Calu3 (cell line): Measurements from ENCODE around the gene PATL2. TPM values are rescaled to one million over a fixed set of nuclear protein-coding genes. Genes with fewer than 3 reads are reported as not detected.
"Not testable (repeated sequence)": the region's sequence is repeated elsewhere in the genome, so short reads cannot be mapped to it uniquely, and the experiment has no call there.

Source experiments
- BruUV-seq: library from RNA; stranded (reverse); fragments of 400-500 nt; replicated peaks from 2 replicates; lab custom pipeline; 2021; lab: Mats Ljungman, UMichigan
- CTCF ChIA-PET: fragments of 300-600 bp; sonication (Branson Sonifier 250); formaldehyde crosslinking; loops from one replicate; lab custom pipeline; 2022; ENCODE audit warnings: antibody characterized with exemption; lab: Charles Lee
- DNase-seq: peaks from one replicate; pipeline ENCODE4 v3.0.0; 2022
- H3K27ac Mint-ChIP-seq: one replicate; pipeline ENCODE4 v1.8.0; 2022; ENCODE audit warnings: mixed read lengths; ENCODE audit not compliant: unreplicated experiment
- H3K27me3 Mint-ChIP-seq: one replicate; pipeline ENCODE4 v1.8.0; 2022; ENCODE audit warnings: mixed read lengths; ENCODE audit not compliant: unreplicated experiment
- H3K36me3 Mint-ChIP-seq: one replicate; pipeline ENCODE4 v1.8.0; 2022; ENCODE audit warnings: mild to moderate bottlenecking, moderate library complexity, mixed read lengths; ENCODE audit not compliant: insufficient read depth, unreplicated experiment
- H3K4me1 Mint-ChIP-seq: one replicate; pipeline ENCODE4 v1.8.0; 2022; ENCODE audit warnings: mild to moderate bottlenecking, low read depth, mixed read lengths; ENCODE audit not compliant: unreplicated experiment
- H3K4me3 Mint-ChIP-seq: one replicate; pipeline ENCODE4 v1.8.0; 2022; ENCODE audit warnings: mild to moderate bottlenecking, low read depth, moderate library complexity, mixed read lengths; ENCODE audit not compliant: unreplicated experiment
- H3K9me3 Mint-ChIP-seq: one replicate; pipeline ENCODE4 v1.8.0; 2022; ENCODE audit warnings: low read depth, mixed read lengths; ENCODE audit not compliant: unreplicated experiment
- intact Hi-C: fragments of 100-400 bp; cut with micrococcal nuclease; formaldehyde crosslinking; loops from one replicate; pipeline ENCODE4 v1.10.0; 2022; ENCODE audit not compliant: unreplicated experiment
- total RNA-seq: library from RNA; stranded (reverse); gene quantifications from 2 replicates; pipeline ENCODE4 v1.2.3, GENCODE V29; 2022
- TF ChIP-seq, protein P1 (sequence below): fragments of 200-600 bp; IDR thresholded peaks from one replicate; pipeline ENCODE4 v1.8.0; 2022; ENCODE audit warnings: antibody characterized with exemption; ENCODE audit not compliant: unreplicated experiment

Gene PATL2
- total RNA-seq, 1 experiment from 2014 or later: 1.7 TPM

DNA sequence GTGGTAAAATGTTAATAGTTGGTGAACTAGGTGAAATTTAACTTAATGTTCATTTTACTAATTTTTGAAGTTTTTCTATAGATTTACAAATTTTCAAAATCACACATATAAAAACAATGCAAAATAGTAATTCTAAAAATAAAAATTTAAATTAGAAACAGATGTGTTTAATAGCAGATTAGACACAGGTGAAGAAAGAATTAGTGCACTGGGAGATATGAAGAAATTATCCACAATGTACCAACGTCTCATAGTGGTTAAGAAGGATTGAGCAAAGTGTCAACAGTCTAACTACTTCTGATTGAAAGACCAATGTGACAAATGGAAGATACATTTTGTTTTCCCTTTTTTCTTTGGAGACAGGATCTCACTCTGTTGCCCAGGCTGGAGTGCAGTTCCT is 74.1 kb downstream of the PATL2 start:
- H3K9me3 Mint-ChIP-seq: no peaks in the 10 kb centered on the region
- no peak overlapping the region for H3K4me3 Mint-ChIP-seq
- BruUV-seq: no TSS peak
- CTCF ChIA-PET: no interaction called here
- DNase-seq: no peak
- H3K36me3 Mint-ChIP-seq: no peaks in the 10 kb centered on the region
- H3K27ac Mint-ChIP-seq: no peak overlapping the region
- intact Hi-C loops: no loop called here
- no peaks in the 10 kb centered on the region for H3K27me3 Mint-ChIP-seq
- TF ChIP-seq, protein P1, sequence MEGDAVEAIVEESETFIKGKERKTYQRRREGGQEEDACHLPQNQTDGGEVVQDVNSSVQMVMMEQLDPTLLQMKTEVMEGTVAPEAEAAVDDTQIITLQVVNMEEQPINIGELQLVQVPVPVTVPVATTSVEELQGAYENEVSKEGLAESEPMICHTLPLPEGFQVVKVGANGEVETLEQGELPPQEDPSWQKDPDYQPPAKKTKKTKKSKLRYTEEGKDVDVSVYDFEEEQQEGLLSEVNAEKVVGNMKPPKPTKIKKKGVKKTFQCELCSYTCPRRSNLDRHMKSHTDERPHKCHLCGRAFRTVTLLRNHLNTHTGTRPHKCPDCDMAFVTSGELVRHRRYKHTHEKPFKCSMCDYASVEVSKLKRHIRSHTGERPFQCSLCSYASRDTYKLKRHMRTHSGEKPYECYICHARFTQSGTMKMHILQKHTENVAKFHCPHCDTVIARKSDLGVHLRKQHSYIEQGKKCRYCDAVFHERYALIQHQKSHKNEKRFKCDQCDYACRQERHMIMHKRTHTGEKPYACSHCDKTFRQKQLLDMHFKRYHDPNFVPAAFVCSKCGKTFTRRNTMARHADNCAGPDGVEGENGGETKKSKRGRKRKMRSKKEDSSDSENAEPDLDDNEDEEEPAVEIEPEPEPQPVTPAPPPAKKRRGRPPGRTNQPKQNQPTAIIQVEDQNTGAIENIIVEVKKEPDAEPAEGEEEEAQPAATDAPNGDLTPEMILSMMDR: no peak
- H3K4me1 Mint-ChIP-seq: no peaks in the 10 kb centered on the region

DNA sequence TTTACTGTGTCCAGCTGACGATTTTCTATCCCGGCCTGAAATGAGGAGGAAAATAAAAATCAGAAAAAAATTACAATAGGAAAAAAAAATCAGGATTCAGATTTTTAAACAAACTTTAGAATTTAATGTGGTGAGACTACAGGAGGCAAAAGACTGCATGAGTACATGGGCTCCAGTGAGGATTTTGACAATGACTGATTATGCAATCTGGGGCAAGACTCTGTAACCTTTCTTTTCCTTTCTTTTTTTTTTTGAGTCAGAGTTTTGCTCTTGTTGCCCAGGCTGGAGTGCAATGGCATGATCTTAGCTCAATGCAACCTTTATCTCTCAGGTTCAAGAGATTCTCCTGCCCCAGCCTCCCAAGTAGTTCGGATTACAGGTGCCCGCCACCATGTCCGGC is 77.5 kb downstream of the PATL2 start:
- H3K4me3 Mint-ChIP-seq: no peak overlapping the region
- no peak overlapping the region for H3K27ac Mint-ChIP-seq
- CTCF ChIA-PET: no interaction called here
- TF ChIP-seq, protein P1: no peak
- intact Hi-C loops: no loop called here
- no peaks in the 10 kb centered on the region for H3K36me3 Mint-ChIP-seq
- H3K27me3 Mint-ChIP-seq: no peaks in the 10 kb centered on the region
- H3K9me3 Mint-ChIP-seq: no peaks in the 10 kb centered on the region
- no peak for DNase-seq
- no TSS peak for BruUV-seq
- no peaks in the 10 kb centered on the region for H3K4me1 Mint-ChIP-seq

DNA sequence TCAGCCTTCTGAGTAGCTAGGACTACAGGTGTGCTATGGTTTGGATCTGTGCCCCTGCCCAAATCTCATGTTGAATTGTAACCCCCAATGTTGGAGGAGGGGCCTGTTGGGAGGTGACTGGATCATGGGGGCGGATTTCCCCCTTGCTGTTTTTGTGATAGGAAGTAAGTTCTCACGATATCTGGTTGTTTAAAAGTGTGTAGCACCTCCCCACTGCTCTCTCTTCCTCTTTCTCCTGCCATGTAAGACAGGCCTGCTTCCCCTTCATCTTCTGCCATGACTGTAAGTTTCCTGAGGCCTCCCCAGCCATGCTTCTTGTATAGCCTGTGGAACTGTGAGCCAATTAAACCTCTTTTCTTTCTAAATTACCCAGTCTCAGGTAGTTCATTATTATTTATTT is 85.8 kb downstream of the PATL2 start:
- CTCF ChIA-PET, H3K36me3 Mint-ChIP-seq, DNase-seq, BruUV-seq, H3K9me3 Mint-ChIP-seq, H3K27ac Mint-ChIP-seq, intact Hi-C loops, H3K4me3 Mint-ChIP-seq, H3K27me3 Mint-ChIP-seq, H3K4me1 Mint-ChIP-seq: not testable (repeated sequence)

DNA sequence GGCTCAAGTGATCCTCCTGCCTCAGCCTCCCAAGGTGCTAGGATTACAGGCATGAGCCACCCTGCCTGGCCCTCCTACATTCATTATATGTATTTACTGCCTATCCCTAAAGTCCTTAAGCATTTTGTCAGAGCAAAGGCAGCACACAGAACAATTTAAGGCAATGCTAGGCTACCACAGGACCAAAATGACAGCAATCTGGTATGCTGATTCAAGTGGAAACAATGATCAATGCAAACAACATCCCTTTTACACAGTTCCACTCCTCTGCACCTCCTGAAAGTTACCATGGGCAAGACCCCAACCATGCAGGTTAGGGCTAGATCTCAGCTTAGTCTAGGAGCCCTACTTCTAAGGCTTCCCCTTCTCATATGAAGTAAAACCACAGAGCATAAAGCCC is 87.9 kb downstream of the PATL2 start:
- Mint-ChIP-seq H3K9me3 (no peaks in the 10 kb centered on the region), H3K27me3 (no peaks in the 10 kb centered on the region), H3K27ac (no peak overlapping the region), H3K36me3 (peaks cover 5% of the 10 kb centered on the region), H3K4me1 (no peaks in the 10 kb centered on the region), H3K4me3 (no peak overlapping the region)
- CTCF ChIA-PET: no interaction called here
- TF ChIP-seq, protein P1: no peak
- intact Hi-C loops: no loop called here
- BruUV-seq: no TSS peak
- DNase-seq: no peak

DNA sequence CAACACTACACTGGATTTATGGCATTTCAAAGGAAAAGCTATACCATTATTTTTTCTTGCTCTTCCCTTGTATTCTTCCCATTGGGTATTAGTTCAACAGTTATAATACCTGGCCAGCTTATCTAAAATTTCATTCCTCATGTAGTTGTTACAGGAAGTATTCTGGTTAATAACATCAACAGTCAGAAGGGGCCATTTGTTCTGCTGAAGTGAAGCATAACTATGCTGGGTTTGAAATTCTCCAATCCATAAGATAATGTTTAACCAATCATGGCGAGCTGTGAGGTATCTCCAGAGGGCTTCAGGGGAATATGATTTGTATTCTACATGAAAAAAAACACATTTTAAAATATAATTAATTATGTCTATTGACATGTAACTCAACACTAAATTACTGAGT is 91.0 kb downstream of the PATL2 start:
- CTCF ChIA-PET: no interaction called here
- TF ChIP-seq, protein P1: no peak
- no peaks in the 10 kb centered on the region for H3K27me3 Mint-ChIP-seq
- H3K9me3 Mint-ChIP-seq: no peaks in the 10 kb centered on the region
- intact Hi-C loops: no loop called here
- BruUV-seq: no TSS peak
- DNase-seq: no peak
- no peaks in the 10 kb centered on the region for H3K4me1 Mint-ChIP-seq
- H3K4me3 Mint-ChIP-seq: no peak overlapping the region
- H3K27ac Mint-ChIP-seq: no peak overlapping the region
- H3K36me3 Mint-ChIP-seq: peaks cover 4% of the 10 kb centered on the region
